Endothelial cell of umbilical vein (primary cell): ENCODE data around the gene LYZL6.

ENCODE experiments used
- EZH2 ChIP-seq: IDR thresholded peaks from 2 replicates; pipeline ENCODE4 v1.6.1; 2012; ENCODE audit warnings: borderline replicate concordance, low read depth, mild to moderate bottlenecking, moderate library complexity, low read length, inconsistent platforms; ENCODE audit not compliant: severe bottlenecking
- POLR2A ChIP-seq: IDR thresholded peaks from 2 replicates; pipeline ENCODE4 v1.6.1; 2012; ENCODE audit warnings: low read depth, mild to moderate bottlenecking, control low read depth, low read length
- POLR2AphosphoS5 ChIP-seq: IDR thresholded peaks from 2 replicates; pipeline ENCODE4 v1.6.1; 2012; ENCODE audit warnings: low read depth, mild to moderate bottlenecking, control low read depth, low read length, moderate library complexity; ENCODE audit not compliant: insufficient read depth
- TF ChIP-seq, protein P1 (sequence below), 2 donors: IDR thresholded peaks; 1 replicate in 1 of 2; 2 replicates in 1 of 2; pipeline ENCODE4 v1.5.1; 2011; ENCODE audit warnings: low read length in 2 of 2, mild to moderate bottlenecking in 2 of 2, moderate library complexity in 2 of 2, control low read depth in 1 of 2, inconsistent platforms in 1 of 2, low read depth in 1 of 2; ENCODE audit not compliant: insufficient read depth in 1 of 2; ENCODE audit errors: extremely low read depth in 1 of 2

GRCh38 chr17:35953720-35954119 lies 10.2 kb upstream of the LYZL6 start:
- TF ChIP-seq, protein P1, sequence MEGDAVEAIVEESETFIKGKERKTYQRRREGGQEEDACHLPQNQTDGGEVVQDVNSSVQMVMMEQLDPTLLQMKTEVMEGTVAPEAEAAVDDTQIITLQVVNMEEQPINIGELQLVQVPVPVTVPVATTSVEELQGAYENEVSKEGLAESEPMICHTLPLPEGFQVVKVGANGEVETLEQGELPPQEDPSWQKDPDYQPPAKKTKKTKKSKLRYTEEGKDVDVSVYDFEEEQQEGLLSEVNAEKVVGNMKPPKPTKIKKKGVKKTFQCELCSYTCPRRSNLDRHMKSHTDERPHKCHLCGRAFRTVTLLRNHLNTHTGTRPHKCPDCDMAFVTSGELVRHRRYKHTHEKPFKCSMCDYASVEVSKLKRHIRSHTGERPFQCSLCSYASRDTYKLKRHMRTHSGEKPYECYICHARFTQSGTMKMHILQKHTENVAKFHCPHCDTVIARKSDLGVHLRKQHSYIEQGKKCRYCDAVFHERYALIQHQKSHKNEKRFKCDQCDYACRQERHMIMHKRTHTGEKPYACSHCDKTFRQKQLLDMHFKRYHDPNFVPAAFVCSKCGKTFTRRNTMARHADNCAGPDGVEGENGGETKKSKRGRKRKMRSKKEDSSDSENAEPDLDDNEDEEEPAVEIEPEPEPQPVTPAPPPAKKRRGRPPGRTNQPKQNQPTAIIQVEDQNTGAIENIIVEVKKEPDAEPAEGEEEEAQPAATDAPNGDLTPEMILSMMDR (IDR thresholded peaks at IDR 0.05; ENCODE audit: extremely low read depth in 1 of 2, insufficient read depth in 1 of 2, low read depth in 1 of 2, low read length in 2 of 2): no peak
- TF ChIP-seq POLR2AphosphoS5 (no peak), POLR2A (no peak), EZH2 (no peak)
